Sigmoid colon (tissue), 4 donors: ENCODE results near the gene C22orf39.

ENCODE experiments used
- CTCF ChIP-seq, 4 experiments: fragments of 450-650 bp in 3 of 4; fragments of 200-600 bp in 1 of 4; IDR thresholded peaks; one replicate each; pipeline ENCODE4 v1.5.1; 2016 to 2019; ENCODE audit warnings: antibody characterized with exemption in 4 of 4, mild to moderate bottlenecking in 3 of 4, moderate library complexity in 2 of 4
- EP300 ChIP-seq, 4 donors: sonication (generic); formaldehyde crosslinking; IDR thresholded peaks; one replicate each; pipeline ENCODE4 v1.6.1; 2017; ENCODE audit warnings: antibody characterized with exemption in 4 of 4
- POLR2AphosphoS5 ChIP-seq, 4 donors: sonication (generic); formaldehyde crosslinking; IDR thresholded peaks; one replicate each; pipeline ENCODE4 v1.6.1; 2017; ENCODE audit warnings: antibody characterized with exemption in 4 of 4

GRCh38 chr22:19466848-19467752 lies 19.6 kb upstream of the C22orf39 start:
- TF ChIP-seq EP300 (IDR thresholded peaks at IDR 0.05) (no peak), POLR2AphosphoS5 (IDR thresholded peaks at IDR 0.05) (no peak), CTCF (IDR thresholded peaks at IDR 0.05) (no peak)
